Measurements from ENCODE around the gene SDF2. TPM values are rescaled to one million over a fixed set of nuclear protein-coding genes. Genes with fewer than 3 reads are reported as not detected.
A peak's percentile ranks its signal among the peaks of the same experiment; 100 is the strongest.

Gene SDF2
- 41.4 TPM for total RNA-seq

- DNase-seq, result peak; percentile 97
Measured at GRCh38 chr17:28661635-28662526, at the start of gene SDF2, which contains the start of gene SUPT6H. SDF2 (minus strand) TSS chr17:28661906; CDS start chr17:28661876, 30 bp downstream. SUPT6H (plus strand) TSS chr17:28662205; CDS start chr17:28673402, 11,197 bp downstream.

- peak; percentile 96 for DNase-seq
Measured at GRCh38 chr17:28710861-28711722, 49.4 kb upstream of the SDF2 start.

- DNase-seq, result no peak
Measured at GRCh38 chr17:28707339-28707720, 45.6 kb upstream of the SDF2 start.

GRCh38 chr17:28706471-28707338, 45.0 kb upstream of the SDF2 start:
- DNase-seq, result no peak

- DNase-seq, result no peak
Measured at GRCh38 chr17:28705728-28706334, 44.1 kb upstream of the SDF2 start.

GRCh38 chr17:28705074-28705659, 43.5 kb upstream of the SDF2 start:
- DNase-seq, result no peak

GRCh38 chr17:28704219-28704858, 42.6 kb upstream of the SDF2 start:
- DNase-seq, result no peak

GRCh38 chr17:28703552-28704218, 42.0 kb upstream of the SDF2 start:
- DNase-seq, result no peak

- DNase-seq, result no peak
Measured at GRCh38 chr17:28702752-28703150, 41.0 kb upstream of the SDF2 start.

GRCh38 chr17:28702026-28702751, 40.5 kb upstream of the SDF2 start:
- no peak for DNase-seq

- DNase-seq, result no peak
Measured at GRCh38 chr17:28700830-28701492, 39.3 kb upstream of the SDF2 start.

GRCh38 chr17:28700278-28700677, 38.6 kb upstream of the SDF2 start:
- no peak for DNase-seq

- DNase-seq, result no peak
Measured at GRCh38 chr17:28698253-28698941, 36.7 kb upstream of the SDF2 start.

GRCh38 chr17:28693869-28694268, 32.2 kb upstream of the SDF2 start:
- DNase-seq, result no peak

- no peak for DNase-seq
Measured at GRCh38 chr17:28689011-28689410, 27.3 kb upstream of the SDF2 start.

- DNase-seq, result no peak
Measured at GRCh38 chr17:28688481-28688880, 26.8 kb upstream of the SDF2 start.

GRCh38 chr17:28686296-28686695, 24.6 kb upstream of the SDF2 start:
- no peak for DNase-seq

- no peak for DNase-seq
Measured at GRCh38 chr17:28685366-28685765, 23.7 kb upstream of the SDF2 start.

Data from tongue (tissue), 2 donors.